ENCODE measurements around the gene FLYWCH2.

Gene FLYWCH2

GRCh38 chr16:2853531-2854073 is 29.4 kb upstream of the FLYWCH2 start:
- no peak for DNase-seq (ENCODE audit: low read depth in 2 of 2)

- no peak for DNase-seq (ENCODE audit: low read depth in 2 of 2)
These were observed 28.2 kb upstream of the FLYWCH2 start for GRCh38 chr16:2854700-2855309.

- no peak for DNase-seq (ENCODE audit: low read depth in 2 of 2)
These were observed 27.5 kb upstream of the FLYWCH2 start for GRCh38 chr16:2855536-2855935.

- no peak for DNase-seq (ENCODE audit: low read depth in 2 of 2)
These were observed 26.8 kb upstream of the FLYWCH2 start for GRCh38 chr16:2856061-2856670.

- no peak for DNase-seq (ENCODE audit: low read depth in 2 of 2)
These were observed 26.1 kb upstream of the FLYWCH2 start for GRCh38 chr16:2856686-2857450.

GRCh38 chr16:2857451-2858244 is 25.4 kb upstream of the FLYWCH2 start, which contains the start of gene PRSS22:
TSS of gene PRSS22 (minus strand) at chr16:2858170. CDS start at chr16:2858104, 66 bp downstream.
- no peak for DNase-seq (ENCODE audit: low read depth in 2 of 2)

- DNase-seq (ENCODE audit: low read depth in 2 of 2) = no peak
These were observed 24.6 kb upstream of the FLYWCH2 start for GRCh38 chr16:2858245-2859025.

GRCh38 chr16:2859686-2860265 is 23.2 kb upstream of the FLYWCH2 start:
- DNase-seq (ENCODE audit: low read depth in 2 of 2) = no peak

GRCh38 chr16:2860826-2861567 is 22.0 kb upstream of the FLYWCH2 start:
- DNase-seq (ENCODE audit: low read depth in 2 of 2) = no peak

- no peak for DNase-seq (ENCODE audit: low read depth in 2 of 2)
These were observed 17.4 kb upstream of the FLYWCH2 start for GRCh38 chr16:2865651-2866050.

GRCh38 chr16:2866431-2866830 is 16.6 kb upstream of the FLYWCH2 start:
- no peak for DNase-seq (ENCODE audit: low read depth in 2 of 2)

- no peak for DNase-seq (ENCODE audit: low read depth in 2 of 2)
These were observed 15.4 kb upstream of the FLYWCH2 start for GRCh38 chr16:2867661-2867986.

GRCh38 chr16:2867987-2868789 is 14.8 kb upstream of the FLYWCH2 start:
- peak; percentile 94 to 98 for DNase-seq (ENCODE audit: low read depth in 2 of 2)

GRCh38 chr16:2871926-2872325 is 11.1 kb upstream of the FLYWCH2 start:
- no peak for DNase-seq (ENCODE audit: low read depth in 2 of 2)

GRCh38 chr16:2874032-2874911 is 8.7 kb upstream of the FLYWCH2 start:
- no peak for DNase-seq (ENCODE audit: low read depth in 2 of 2)

- peak; percentile 50 to 61 for DNase-seq (ENCODE audit: low read depth in 2 of 2)
These were observed 8.1 kb upstream of the FLYWCH2 start for GRCh38 chr16:2874912-2875362.

- no peak for DNase-seq (ENCODE audit: low read depth in 2 of 2)
These were observed 3.0 kb upstream of the FLYWCH2 start for GRCh38 chr16:2879854-2880508.
